NCI-H1092 treated with DMSO at 0.1 percent for 48 hours (cell line): ENCODE data around the gene CALCOCO1.
"Not testable (repeated sequence)": the region's sequence is repeated elsewhere in the genome, so short reads cannot be mapped to it uniquely, and the experiment has no call there.

Source experiments
- DNase-seq: peaks from one replicate; lab custom pipeline; 2025; lab: John Stamatoyannopoulos, UW

The CALCOCO1 gene

GRCh38 chr12:53733807-53734200 is 6.6 kb upstream of the CALCOCO1 start:
- no peak for DNase-seq

GRCh38 chr12:53733051-53733806 is 6.0 kb upstream of the CALCOCO1 start:
- no peak for DNase-seq

GRCh38 chr12:53729644-53730043 is 2.4 kb upstream of the CALCOCO1 start:
- DNase-seq, result no peak

GRCh38 chr12:53728206-53728605 is 954 bp upstream of the CALCOCO1 start:
- no peak for DNase-seq

- DNase-seq, result no peak
Observed at GRCh38 chr12:53726946-53727309, 324 bp downstream of the CALCOCO1 start.

GRCh38 chr12:53726341-53726740 is 911 bp downstream of the CALCOCO1 start:
- no peak for DNase-seq

GRCh38 chr12:53725824-53726223 is 1.4 kb downstream of the CALCOCO1 start:
- no peak for DNase-seq

- no peak for DNase-seq
Observed at GRCh38 chr12:53722450-53723041, 4.7 kb downstream of the CALCOCO1 start.

- DNase-seq, result no peak
Observed at GRCh38 chr12:53720946-53721345, 6.3 kb downstream of the CALCOCO1 start.

GRCh38 chr12:53719649-53720048 is 7.6 kb downstream of the CALCOCO1 start:
- DNase-seq, result no peak

GRCh38 chr12:53718567-53718966 is 8.7 kb downstream of the CALCOCO1 start:
- not testable (repeated sequence) for DNase-seq

GRCh38 chr12:53717319-53717718 is 9.9 kb downstream of the CALCOCO1 start:
- no peak for DNase-seq

- DNase-seq, result no peak
Observed at GRCh38 chr12:53714004-53714403, 13.2 kb downstream of the CALCOCO1 start.

- no peak for DNase-seq
Observed at GRCh38 chr12:53713516-53713915, 13.7 kb downstream of the CALCOCO1 start.

GRCh38 chr12:53712059-53712643 is 15.1 kb downstream of the CALCOCO1 start:
- DNase-seq, result no peak

GRCh38 chr12:53710091-53710490 is 17.2 kb downstream of the CALCOCO1 start:
- DNase-seq, result no peak

GRCh38 chr12:53709671-53710070 is 17.6 kb downstream of the CALCOCO1 start:
- no peak for DNase-seq

GRCh38 chr12:53706080-53706479 is 21.2 kb downstream of the CALCOCO1 start:
- no peak for DNase-seq

GRCh38 chr12:53703756-53704155 is 23.5 kb downstream of the CALCOCO1 start:
- DNase-seq, result no peak

GRCh38 chr12:53701518-53702264 is 25.6 kb downstream of the CALCOCO1 start:
- DNase-seq, result peak; percentile 35

- DNase-seq, result peak; percentile 19
Observed at GRCh38 chr12:53700567-53700966, 26.7 kb downstream of the CALCOCO1 start.

- DNase-seq, result no peak
Observed at GRCh38 chr12:53699678-53700025, 27.6 kb downstream of the CALCOCO1 start.
